SH-SY5Y (cell line): ENCODE data around the gene TUBB2A.

ENCODE experiments used
- GATA2 ChIP-seq: IDR thresholded peaks from 2 replicates; pipeline ENCODE4 v1.6.1; 2011; ENCODE audit warnings: mild to moderate bottlenecking, low read depth, low read length
- GATA3 ChIP-seq: IDR thresholded peaks from 2 replicates; pipeline ENCODE4 v1.6.1; 2011; ENCODE audit warnings: low read depth, mild to moderate bottlenecking, low read length, moderate library complexity

DNA sequence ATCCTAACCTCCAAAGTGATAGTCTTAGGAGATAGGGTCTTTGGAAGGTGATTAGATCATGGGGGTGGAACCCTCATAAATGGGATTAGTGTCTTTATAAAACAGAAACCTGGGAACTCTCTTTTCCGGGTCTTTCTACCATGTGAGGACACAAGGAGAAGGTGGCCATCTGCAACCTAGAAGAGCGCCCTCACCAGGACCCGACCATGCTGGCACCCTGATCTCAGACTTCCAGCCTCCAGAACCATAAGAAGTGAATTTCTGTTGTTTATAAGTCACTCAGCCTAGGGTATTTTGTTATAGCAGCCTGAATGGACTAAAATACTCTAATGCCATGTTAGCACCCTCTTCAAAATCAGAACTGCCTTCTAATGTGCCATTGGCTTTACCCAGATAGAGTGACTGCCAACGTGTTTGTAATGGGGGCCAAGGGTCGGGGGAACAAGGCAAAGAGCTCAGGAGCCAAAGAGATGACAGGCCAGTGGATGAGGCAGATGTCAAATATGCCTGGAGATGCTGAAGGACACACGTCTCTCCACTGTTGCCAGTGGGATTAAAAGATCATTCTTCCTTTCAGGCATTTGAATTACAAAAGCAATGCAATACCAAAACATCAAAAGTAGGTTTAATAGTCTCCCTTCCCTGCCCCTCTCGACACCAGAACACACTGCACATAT lies 49.1 kb upstream of the TUBB2A start:
- TF ChIP-seq GATA2 (no peak), GATA3 (no peak)
